Activated CD4-positive, alpha-beta T cell treated with anti-CD3 and anti-CD28 coated beads for 4 hours (primary cell): ENCODE data around the gene RHEX.

Experiments used
- DNase-seq, 2 donors: peaks; one replicate each; pipeline ENCODE4 v3.0.0-alpha.2; 2020

The RHEX gene

GRCh38 chr1:206098242-206098919, 45.4 kb downstream of the RHEX start:
- no peak for DNase-seq

GRCh38 chr1:206100226-206100815, 47.3 kb downstream of the RHEX start:
- DNase-seq: no peak

- DNase-seq: no peak
Measured at GRCh38 chr1:206101351-206102045, 48.5 kb downstream of the RHEX start.

GRCh38 chr1:206102292-206102936, 49.4 kb downstream of the RHEX start:
- DNase-seq: no peak

GRCh38 chr1:206103979-206104378, 51.0 kb downstream of the RHEX start:
- DNase-seq: no peak

GRCh38 chr1:206105464-206105995, 52.6 kb downstream of the RHEX start:
- DNase-seq: no peak

GRCh38 chr1:206106328-206107167, 53.6 kb downstream of the RHEX start:
- DNase-seq: peak; percentile 70 to 75

GRCh38 chr1:206107168-206107544, 54.2 kb downstream of the RHEX start:
- no peak for DNase-seq

GRCh38 chr1:206108635-206109034, 55.7 kb downstream of the RHEX start:
- DNase-seq: no peak

- DNase-seq: no peak
Measured at GRCh38 chr1:206109718-206110117, 56.7 kb downstream of the RHEX start.

- DNase-seq: no peak
Measured at GRCh38 chr1:206110161-206110560, 57.2 kb downstream of the RHEX start.

GRCh38 chr1:206110820-206111219, 57.8 kb downstream of the RHEX start:
- no peak for DNase-seq

- DNase-seq: no peak
Measured at GRCh38 chr1:206111271-206111927, 58.4 kb downstream of the RHEX start.

GRCh38 chr1:206112600-206113301, 59.8 kb downstream of the RHEX start:
- DNase-seq: no peak

GRCh38 chr1:206114692-206115640, 62.0 kb downstream of the RHEX start:
- no peak for DNase-seq

- no peak for DNase-seq
Measured at GRCh38 chr1:206115791-206116190, 62.8 kb downstream of the RHEX start.

GRCh38 chr1:206116191-206116872, 63.4 kb downstream of the RHEX start:
- no peak for DNase-seq

GRCh38 chr1:206116873-206117150, 63.8 kb downstream of the RHEX start:
- DNase-seq: no peak

GRCh38 chr1:206117151-206117948, 64.4 kb downstream of the RHEX start, which contains the start of gene AVPR1B:
Gene AVPR1B (minus strand): TSS chr1:206117388. CDS start chr1:206116890, 498 bp downstream.
- DNase-seq: peak in 1 of 2 donors; percentile 7
